Activated T-cell treated with anti-CD3 and anti-CD28 coated beads for 4 hours (primary cell): ENCODE measurements around the gene CLCN7.
"Not testable (repeated sequence)": the region's sequence is repeated elsewhere in the genome, so short reads cannot be mapped to it uniquely, and the experiment has no call there.

Experiments
- DNase-seq: peaks from one replicate; pipeline ENCODE4 v3.0.0-alpha.2; 2020

Gene CLCN7

DNA sequence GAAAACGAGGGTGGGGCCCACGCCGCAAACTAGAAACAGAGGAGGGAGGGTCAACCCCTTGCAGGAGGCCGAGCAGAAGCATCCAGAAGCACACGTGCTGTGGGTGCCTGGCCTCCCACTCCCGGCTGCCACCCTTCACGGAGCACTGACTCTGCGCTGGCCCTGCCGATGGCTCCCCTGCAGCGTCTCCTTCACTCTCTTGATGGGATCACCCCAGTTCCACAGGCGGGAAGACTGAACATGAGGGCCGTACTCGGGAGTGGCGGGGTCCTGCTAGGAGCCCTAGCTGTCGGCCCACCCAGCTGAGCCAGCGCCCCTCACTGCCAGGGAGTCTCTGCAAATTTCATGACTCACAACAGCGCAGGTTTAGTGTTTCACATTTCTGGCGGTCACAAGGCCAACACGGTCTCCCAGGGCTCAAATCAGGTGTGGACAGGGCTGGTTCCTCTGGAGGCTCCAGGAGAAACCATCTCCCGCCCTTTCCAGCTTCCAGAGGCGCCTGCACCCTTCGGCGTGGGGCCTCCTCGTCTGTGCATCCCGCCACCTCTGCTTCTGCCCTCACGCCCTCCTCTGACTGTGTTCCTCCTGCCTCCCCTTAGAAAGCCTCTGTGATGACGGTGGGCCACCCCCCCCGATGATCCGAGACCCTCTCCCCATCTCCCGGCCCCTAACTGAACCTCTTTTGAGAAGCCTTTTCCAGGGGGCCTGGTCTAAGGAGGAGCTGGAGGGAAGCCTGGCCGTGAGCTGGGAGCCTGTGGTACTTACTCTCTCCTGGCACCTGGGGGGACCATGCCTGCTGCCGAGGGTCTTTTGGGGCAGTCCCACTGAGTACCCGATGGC is 11.9 kb upstream of the CLCN7 start:
- no peak for DNase-seq

DNA sequence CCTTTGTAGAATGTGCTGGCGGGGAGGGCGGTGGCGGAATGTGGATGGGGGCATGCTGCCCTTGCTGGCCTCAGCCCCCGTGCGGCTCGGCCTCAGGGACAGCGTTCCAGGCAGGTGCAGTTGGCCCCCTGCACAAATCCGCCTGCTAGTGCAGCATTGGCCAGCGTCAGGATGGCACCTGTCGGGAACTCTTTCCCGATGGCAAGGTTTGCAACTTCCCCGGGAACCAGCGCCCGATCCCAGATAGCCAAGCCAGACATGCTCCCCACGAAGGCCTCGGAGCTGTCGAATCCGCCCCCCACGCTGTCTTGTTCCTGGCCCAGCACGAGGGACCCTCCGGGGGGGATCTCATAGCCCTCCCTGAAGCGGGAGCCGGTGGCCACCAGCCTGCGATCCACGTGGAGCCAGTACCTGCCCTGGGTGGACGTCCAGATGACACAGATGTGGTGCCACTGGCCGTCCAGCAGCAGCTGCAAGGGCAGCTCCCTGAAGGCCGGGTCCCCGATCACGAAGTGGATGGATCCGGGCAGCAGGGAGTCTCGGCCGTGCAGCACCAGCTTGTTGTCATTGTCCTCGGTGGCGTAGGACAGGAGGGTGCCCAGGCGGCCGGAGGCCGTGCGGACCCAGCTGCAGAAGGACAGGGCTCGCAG is 11.1 kb upstream of the CLCN7 start:
- no peak for DNase-seq

DNA sequence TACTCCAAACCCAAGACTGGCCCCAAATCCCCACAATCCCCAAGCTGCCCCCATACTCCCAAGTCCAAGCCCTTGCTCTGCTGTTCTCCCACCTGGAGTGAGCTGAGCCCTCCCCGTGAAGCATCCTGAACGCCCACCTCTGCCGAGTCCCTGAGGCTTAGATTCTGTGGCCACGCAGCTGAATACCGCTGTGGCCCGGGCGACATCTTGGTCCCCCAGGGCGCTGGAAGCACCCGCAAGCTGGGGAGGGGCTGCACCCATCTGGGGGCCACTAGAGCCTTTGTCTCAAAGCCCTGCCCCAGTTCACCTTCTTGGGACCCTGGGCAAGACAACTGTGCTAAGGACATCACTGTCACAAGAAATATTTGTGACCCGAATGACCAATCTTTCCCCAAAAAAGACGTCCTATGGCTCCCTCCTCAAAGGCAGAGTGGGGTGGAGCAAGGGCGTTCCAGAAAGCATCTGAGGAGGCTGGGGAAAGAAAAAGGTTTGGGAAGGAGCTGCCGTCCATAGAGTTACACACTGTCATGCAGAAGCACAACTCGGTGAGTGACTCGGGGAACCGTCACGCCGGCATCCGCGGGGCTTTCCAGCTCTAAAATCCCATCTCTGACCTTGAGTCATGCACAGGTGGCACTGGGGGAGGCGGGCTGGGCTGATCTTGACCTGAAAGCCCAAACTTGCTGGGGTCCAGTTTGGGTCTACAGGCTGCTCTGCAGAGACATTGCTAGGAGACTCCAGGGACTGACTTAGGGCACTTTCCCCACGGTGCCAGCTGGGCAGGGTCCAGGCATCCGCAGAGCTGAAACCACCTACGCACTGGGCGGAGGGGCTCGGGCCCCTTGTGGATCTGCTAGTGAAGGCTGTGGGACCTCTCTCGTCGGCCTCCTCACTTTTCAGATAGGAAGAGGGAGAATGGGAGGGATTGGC is 7.3 kb upstream of the CLCN7 start:
- DNase-seq: no peak

DNA sequence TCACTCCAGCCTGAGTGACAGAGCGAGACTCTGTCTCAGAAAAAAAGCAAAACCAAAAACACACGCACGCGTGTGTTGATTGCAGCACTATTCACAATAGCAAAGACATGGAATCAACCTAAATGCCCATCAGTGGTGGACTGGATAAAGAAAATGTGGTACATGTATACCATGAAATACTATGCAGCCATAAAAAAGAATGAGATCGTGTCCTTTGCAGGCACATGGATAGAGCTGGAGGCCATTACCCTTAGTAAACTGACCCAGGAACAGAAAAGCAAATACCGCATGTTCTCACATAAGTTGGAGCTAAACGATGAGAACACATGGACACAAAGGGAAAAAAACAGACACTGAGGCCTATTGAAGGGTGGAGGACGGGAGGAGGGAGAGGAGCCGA is 4.1 kb upstream of the CLCN7 start:
- DNase-seq: not testable (repeated sequence)

DNA sequence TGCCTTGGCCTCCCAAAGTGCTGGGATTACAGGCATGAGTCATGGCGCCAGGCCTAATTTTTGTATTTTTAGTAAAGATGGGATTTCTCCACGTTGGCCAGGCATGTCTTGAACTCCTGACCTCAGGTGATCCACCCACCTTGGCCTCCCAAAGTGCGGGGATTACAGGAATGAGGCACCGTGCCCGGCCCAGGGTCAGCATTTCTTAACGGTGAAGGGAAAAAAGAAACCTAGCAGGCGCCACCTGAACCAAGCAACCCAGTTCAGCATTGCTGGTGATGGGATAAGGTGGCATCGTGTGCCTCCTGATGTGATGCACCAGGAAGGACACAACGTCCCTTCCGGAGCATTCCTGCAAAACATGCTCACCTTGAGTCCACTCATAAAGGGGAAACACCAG is 2.2 kb upstream of the CLCN7 start:
- DNase-seq: no peak

DNA sequence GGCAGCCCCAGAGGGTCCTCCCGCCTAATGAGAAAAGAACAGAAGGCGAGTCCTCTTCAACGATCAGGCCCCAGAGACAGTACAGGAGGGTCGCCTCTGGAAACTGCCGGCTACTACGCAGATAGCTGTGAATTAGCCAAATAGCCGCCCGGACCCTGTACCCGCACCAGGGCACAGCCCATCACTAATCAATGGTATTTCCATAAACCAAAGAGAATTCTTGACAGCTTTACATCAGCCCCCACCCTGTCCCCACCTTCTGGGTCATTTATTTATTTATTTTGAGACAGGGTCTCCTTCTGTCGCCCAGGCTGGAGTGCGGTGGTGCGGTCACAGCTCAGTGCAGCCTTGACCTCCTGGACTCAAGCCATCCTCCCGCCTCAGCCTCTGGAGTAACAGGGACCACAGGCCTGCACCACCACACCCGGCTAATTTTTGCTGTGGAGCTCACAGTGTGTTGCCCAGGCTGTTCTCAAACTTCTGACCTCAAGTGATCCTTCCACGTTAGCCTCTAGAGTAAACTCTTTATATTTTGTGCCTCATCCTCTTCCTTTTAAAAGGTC is 805 bp upstream of the CLCN7 start:
- no peak for DNase-seq

DNA sequence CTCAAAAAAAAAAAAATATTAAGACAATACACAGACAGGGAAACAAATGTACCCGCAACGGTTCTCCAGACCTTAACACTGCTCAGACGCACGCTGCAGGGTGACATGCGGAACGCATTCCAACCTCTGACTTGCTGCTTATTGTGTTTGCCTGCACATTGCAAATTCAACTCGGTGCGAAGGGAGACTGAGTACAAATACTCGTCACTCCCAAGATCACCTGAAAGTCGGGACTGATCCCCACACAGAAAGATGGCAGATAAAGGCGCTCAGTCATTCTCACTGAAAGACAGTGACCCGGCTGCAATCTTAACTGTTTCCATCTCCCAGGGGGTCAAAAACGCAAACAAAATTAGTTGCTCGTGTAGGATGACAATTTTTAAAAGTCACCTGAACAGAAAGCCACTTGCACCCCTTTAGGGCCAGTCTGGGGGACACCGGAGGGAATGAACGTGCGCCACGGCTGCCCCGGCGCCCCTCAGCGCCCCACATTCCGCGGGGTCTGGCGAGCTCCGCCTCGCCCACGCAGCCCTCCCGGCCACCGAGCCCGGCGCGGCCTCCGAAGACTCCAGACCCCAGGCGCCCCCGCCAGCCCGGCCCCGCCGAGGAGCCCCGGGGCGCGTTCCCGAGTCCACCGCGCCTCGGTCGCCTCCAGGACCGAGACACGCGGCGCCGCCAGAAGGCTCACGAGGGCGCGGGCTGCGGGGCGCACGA is 589 bp downstream of the CLCN7 start:
- no peak for DNase-seq

DNA sequence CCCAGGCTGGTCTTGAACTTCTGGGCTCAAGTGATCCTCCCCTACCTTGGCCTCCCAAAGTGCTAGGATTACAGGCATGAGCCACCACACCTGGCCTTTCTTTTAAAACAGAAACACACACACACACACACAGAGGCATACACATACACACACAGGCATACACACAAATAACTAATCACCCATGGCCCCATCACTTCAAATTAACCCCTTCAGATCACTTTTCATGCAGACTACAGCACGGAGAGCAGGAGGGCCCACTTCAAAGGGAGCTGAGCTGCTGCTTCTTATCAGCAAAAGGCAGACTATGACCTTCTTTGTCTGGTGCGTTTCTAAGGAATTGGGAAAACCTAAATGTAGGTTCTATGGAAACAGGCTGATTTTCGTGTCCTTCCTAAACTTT is 1.9 kb downstream of the CLCN7 start:
- DNase-seq: no peak

DNA sequence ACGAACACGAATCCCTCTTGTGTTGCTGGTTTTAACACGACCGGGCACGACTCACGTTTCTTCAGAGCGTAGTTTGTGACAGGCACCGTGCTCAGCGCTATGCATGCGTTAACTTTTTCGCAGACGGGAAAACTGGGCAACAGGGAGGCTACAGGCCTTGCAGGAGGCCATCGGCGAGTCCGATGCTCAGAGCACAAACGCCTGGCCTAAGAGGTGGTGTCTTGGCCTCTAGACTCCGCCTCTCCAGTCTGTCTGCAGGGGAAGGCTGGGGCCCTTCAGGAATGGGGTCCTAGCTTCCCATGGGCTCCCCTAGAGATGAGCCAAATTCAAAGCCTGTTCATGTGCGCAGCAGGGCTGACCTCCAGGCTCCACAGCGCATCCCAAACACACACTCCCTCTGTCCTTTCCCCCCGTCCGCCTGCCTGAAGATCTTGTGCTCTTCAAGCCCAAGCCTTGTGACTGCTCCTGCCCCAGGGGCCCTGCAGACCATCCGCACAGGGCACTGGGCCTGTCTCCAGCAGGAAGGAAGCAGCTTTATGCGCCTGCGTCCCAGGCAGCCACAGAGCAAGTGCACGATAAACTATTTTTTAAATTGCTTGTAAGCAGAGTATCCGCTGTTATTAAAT is 3.1 kb downstream of the CLCN7 start:
- DNase-seq: no peak

DNA sequence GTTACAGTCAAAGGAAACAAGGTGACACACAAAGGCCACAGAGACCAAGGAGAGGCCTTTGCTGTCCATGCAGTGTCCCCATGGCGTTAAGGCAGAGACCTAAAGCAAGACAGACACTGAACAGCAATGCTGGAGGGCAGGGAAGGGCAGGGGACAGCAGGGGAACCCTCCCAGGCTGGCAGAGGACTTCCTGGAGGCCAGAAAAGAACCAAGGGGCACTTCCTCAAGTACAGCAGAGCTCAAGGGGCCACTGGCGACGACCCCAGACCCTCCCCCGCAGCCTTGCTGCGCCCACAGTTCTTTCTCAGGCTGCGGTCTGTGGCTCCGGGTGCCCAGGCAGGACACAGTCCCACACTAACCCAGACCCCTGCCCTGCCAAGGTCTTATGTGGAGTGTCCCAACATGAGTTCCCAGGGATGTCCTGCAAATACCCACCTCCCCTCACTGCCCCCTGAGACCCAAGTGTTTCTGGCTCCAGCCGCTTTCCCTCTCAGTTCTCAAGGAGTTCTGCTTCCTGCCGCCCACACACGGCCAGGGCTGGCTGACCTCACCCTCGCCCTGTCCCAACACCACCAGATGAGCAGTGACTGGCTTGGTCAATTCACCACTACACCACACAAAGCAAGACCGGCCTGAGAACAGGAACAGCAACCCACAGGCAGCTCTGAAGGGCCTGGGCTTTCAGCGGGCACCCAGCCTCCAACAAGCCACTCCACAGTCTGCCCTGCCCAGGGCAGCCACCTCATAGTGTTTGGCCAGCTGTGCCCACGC is 4.2 kb downstream of the CLCN7 start:
- no peak for DNase-seq

DNA sequence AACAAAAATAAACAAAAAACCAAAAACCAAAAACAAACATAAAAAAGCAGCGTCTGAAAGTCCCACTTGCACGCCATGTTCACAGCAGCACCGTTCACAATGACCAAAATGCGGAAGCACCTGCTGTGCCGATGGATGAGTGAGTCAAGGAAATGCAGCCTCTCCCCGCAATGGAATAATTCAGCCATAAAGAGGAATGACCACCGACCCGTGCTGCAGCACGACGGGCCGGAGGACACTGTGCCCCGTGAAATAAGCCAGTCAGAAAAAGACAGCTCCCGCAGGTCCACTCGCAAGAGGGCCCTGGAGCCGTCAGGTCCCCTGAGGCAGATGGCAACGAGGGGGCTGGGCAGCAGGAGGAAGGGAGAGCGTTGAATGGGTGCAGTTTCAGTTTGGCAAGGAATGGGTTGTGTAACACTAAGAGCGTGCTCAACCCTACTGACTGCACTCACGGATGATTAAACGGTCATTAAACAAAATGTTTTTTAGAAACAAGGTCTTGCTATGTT is 5.1 kb downstream of the CLCN7 start:
- DNase-seq: no peak

DNA sequence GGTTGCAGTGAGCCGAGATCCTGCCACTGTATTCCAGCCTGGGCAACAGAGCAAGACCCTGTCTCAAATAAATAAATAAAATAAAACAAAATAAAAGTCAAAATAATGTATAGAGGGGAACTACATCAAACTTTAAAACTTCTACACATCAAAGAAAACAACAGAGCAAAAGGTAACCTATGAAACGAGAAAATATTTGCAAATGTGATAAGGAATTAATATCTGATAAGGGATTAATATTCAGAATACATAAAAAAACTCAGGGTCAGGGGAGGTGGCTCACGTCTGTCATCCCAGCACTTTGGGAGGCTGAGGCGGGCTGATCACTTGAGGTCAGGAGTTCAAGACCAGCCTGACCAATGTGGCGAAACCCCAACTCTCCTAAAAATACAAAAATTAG is 5.7 kb downstream of the CLCN7 start:
- DNase-seq: not testable (repeated sequence)

DNA sequence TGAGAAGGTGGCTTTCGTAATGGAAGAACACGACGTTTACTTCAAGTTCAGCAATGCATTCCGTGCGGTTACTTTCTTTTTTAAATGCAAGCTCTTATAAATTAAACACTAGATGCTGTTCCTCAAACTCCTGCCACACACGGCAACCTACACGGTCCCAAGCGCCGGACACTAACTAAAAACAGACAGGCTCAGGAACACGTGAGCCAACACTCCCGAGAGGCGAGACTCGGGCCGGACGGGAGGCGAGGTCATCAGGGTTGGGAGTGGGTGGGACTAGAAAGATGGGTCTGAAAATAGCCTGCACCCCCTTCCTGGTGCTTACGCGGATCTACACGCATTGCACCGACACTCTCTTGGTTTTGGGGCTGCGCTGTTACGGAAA is 6.4 kb downstream of the CLCN7 start:
- no peak for DNase-seq

DNA sequence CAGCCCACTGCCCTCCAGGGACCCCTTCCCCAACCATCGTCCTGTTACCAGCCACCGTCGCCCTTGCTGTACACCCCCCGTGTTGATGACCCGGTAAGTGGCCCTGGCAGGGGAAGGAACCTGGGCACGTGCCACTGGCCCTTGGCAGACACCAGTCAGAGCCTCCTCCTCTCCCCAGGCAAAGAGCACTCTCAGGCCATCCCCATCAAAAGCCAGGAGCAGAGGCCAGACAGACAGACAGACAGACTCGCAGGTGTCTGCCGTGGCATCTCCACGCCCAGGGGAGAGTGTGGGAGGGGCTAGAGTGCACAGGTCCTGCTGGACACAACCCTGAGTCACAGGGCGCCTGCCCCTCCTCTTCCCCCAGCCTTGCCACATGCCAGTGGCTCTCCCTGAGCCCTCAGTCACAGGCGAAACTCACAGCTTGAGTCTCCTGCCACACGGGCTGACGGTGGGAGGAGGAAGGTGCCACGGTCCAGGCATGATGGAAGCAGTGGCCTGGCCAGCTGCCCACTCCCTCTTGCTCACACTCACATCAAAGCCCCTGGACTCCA is 7.8 kb downstream of the CLCN7 start:
- no peak for DNase-seq

DNA sequence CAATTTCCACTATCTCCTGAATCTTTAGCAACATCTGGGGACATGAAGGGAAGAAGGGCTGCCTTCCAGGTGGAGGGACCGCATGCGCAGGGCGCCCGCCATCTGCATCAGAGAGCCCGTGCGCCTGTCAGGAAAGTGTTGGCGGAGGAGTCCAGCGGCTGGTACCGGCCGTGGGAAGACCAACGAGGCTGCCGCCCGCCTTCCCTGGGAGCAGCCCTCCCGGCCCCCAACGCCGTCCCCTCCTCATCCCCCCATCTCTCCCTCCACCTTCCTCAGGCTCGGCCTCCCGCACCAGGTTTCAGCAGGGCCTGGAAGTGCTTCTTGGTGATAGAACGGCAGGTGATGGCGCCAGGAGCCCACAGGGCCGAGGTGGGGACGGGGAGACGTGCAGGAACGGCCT is 8.8 kb downstream of the CLCN7 start:
- no peak for DNase-seq

DNA sequence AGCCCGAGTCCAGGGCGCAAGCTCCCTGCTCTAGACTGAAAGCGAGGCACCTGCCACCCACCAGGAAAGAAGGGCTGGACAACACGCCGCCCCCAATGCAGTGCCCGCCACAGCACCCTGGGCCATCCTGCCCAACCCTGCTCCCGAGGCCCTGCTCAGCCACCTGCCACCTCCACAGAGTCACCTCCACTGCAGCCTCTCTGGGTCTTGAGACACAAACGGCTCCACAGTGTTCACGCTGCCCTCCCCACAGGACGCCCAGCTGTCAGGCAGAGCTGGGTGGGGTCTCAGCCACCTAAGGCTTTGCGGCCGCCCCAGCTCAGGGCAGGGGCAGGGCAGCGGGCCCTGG is 9.3 kb downstream of the CLCN7 start:
- no peak for DNase-seq

DNA sequence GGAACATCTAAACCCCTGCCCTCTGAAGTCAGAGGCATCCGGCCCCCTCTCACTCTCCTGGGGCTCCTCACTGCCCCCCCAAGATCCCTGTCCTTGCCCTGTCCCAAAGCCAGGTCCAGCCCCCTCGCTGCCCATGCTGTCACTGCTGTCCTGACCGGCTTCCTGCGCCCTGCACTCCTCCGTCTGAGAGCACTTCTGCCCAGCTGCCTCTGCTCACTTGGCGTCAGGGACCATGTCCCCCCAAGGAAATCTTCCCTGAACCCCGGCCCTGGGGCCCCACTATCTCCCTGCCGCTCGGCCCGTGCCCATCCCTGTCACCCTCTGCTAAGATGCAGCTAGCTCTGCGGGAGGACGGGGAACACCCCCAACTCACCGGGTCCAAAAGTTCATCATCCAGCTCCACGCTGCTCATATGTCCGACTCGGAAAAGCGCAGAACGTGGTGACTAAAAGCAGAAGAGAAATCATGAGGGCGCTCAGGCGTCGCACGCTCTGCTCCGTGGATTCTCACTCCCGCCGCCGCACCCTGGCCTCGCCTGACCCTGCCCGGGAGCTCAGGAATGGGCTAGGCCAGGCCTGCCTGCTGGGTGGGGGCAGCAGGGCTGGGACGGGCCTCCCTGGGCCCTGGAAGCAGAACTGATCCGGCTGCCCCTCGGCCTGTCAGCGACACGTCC is 9.8 kb downstream of the CLCN7 start:
- DNase-seq: no peak

DNA sequence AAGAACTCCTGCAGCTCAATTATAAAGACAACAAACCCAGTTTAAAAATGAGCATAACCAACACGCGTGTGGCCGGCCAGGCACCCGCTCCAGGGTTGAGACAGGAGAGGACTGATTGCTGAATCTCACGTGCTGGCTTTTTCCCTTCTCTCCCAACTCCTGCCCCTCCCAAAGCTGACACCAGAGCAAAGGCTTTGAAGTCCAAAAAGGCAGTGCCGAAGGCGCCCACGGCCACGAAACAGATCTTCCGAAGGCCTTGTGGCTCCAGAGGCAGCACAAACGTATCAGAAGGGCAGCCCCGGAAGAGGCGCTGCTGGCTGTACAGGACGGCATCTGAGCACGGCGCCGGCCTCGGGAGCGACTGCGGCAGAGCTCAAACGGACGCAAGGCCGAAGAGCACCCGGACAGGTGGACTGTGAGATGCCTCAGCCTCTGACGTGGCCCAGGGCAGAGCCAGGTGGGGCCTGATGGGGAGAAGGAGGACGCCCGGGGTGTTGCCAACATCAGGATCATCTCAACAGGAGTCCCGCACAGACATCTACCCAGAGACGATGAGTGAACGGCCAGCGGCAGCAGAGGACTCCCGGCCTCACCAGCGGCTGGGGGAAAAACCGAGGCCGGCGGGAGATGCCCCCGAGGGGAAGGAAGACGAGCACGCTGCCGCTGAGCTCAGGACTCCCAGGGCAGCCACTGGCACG is 10.5 kb downstream of the CLCN7 start:
- no peak for DNase-seq

DNA sequence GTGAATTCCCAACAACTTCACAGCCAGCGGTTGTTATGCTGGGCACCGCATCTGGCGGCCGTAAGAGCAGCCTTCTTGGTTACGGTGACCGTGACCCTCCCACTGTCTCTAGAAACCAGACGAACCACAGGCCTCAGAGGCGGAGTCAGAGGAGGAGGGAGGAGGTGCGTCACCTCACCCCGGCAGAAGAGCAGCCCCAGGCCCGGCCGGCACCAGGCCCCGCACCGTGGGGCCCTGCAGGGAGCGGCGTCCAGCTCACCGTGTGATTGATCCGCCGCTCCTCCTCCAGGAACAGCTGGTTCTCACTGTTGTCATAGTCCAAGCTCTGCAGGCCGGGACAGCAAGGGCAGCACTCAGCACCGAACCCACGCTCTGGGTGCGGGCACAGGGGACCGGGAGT is 13.7 kb downstream of the CLCN7 start:
- DNase-seq: no peak
